Inferior parietal cortex (tissue), 1 donor: ENCODE data around the gene AUTS2.

ENCODE experiments used
- DNase-seq: peaks from one replicate; pipeline ENCODE4 v3.0.0-alpha.2; 2016; ENCODE audit errors: extremely low spot score

The AUTS2 gene

GRCh38 chr7:70657571-70657970 lies 1059.3 kb downstream of the AUTS2 start:
- DNase-seq = no peak

GRCh38 chr7:70657989-70658632 lies 1059.8 kb downstream of the AUTS2 start:
- no peak for DNase-seq

GRCh38 chr7:70659263-70659662 lies 1061.0 kb downstream of the AUTS2 start:
- DNase-seq = no peak

GRCh38 chr7:70660154-70660818 lies 1062.0 kb downstream of the AUTS2 start:
- DNase-seq = no peak

- no peak for DNase-seq
Measured at GRCh38 chr7:70660819-70661191, 1062.5 kb downstream of the AUTS2 start.

- DNase-seq = no peak
Measured at GRCh38 chr7:70663680-70664079, 1065.4 kb downstream of the AUTS2 start.

DNA sequence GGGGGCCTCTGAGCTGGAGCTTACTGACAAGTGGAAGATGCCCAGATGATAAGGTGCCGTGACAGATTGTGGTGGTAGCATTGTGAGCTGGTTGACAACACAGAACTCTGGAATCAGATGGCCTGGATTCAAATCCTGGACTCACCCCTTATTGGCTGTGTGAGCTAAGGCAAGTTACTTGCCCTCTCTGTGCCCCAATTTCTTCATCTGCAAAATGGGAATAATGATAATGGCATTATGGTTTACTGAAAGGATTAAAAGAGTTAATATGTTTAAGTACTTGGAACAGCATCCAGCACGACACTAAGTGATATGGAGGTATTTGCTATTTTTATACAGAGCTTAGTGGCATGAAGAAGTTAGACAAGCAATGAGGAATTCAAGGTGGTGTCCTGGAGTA lies 1067.7 kb downstream of the AUTS2 start:
- no peak for DNase-seq

GRCh38 chr7:70667406-70667805 lies 1069.1 kb downstream of the AUTS2 start:
- no peak for DNase-seq

GRCh38 chr7:70668606-70669358 lies 1070.5 kb downstream of the AUTS2 start:
- no peak for DNase-seq

DNA sequence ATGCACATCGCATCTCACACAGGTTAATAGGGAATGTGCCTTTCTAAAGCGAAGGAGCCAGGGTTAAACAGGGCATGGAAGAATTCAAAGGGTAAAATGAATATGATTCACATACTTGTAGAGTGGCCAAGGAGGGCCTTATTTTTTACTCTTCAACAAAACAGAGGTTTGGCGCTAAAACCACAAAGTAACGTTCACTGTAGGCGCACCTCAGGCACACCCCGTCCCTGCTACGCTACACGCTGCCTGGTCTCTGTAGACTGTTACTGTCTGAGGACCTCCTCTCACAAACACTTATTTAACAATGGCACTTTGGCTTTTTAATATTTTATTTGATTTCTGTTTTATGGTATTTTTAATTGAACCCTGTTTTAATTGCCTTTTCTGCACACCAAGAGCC lies 1071.6 kb downstream of the AUTS2 start:
- no peak for DNase-seq

GRCh38 chr7:70670288-70670687 lies 1072.0 kb downstream of the AUTS2 start:
- no peak for DNase-seq

GRCh38 chr7:70673778-70674570 lies 1075.7 kb downstream of the AUTS2 start:
- no peak for DNase-seq

DNA sequence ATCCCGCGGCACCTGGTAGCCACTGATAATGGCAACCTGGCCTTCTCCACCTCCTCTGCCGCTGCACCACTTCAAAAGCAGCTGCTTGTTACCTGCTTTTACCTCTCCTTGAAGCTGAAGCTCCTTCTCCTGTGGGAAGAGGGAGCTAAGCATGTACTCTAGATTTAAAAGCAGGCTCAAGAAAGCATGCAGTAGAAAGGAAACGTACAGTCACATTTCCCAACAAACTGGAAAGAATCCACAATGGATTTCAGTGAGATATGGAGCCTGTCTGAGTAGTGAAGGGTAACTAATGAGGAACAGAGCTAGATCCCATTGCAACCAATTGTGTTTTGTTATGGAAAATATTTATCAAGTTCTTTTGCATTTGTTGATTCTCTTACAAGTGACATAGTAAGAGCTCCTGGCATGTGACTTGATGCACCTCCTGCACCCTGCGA lies 1076.3 kb downstream of the AUTS2 start:
- DNase-seq = no peak

GRCh38 chr7:70676243-70676642 lies 1078.0 kb downstream of the AUTS2 start:
- no peak for DNase-seq

DNA sequence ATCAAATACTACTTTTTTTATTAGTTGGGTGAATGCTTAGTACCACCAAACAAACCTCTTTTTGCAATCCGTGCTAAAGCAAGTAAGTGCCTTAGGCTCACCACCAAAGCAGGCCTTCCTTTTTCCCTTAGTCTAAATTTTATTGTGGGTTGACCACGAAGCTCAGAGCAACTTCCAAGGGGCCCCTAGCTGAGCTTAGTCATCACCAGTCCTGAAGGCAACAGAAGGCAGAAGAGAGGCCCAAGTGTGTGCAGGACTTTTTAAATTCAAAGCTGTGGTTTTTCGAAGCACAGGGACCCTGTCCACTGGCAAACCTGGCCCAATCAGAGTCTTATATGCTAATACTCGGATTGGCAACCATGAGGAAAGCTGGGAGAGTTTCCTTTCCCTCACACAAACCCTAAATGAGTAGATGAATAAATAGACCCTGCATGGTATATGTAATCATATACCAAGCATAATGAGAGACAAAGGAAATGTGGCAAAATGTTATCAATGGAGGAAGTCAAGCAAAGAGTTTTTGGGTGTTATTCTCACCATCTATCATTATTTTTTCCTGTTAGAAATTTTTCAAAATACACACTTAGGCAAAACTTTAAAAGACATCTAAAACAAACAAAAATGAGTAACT lies 1080.5 kb downstream of the AUTS2 start:
- no peak for DNase-seq

- DNase-seq = no peak
Measured at GRCh38 chr7:70679661-70680060, 1081.4 kb downstream of the AUTS2 start.

GRCh38 chr7:70680306-70680705 lies 1082.0 kb downstream of the AUTS2 start:
- DNase-seq = no peak

GRCh38 chr7:70680743-70681468 lies 1082.6 kb downstream of the AUTS2 start:
- no peak for DNase-seq

DNA sequence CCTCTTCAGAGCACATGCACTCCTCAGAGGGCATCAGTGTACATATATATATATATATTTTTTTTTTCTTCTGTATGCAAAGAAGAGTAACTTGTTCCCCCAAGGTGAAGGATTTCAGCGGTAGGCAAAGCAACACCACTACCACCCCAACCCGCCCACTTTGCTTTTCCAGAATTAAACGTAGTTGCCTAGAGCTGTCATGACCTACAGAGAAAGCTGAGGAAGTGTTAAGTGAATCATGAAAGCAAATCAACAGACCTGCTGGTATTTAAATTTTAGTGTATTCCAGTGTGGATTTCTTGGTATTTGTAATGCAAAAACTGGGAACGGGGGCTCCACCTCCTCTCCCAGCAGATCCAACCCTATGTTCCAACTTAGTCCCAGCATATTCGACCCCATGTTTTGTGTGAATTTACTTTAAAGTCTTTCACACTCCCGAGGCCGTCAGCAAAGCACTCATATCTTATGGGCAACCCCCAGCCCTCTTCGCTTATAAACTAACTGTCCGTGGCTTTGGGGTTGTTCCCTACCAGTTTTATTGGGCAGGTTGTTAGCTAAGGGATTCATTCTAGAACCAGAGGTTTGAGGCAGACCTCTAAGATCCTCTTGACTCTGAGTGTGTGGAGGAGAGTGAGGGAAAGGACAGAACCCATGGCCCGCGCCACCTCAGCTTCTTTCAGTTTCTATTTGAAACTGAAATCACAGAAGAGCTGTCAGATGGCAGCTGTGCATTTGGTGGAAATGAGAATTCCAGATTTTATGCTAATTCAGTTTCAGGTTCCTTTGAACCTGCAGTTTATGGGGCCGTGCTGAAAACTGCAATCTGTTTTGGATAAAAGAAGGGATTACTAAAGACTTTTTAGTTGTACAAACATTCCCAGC lies 1083.4 kb downstream of the AUTS2 start:
- no peak for DNase-seq

DNA sequence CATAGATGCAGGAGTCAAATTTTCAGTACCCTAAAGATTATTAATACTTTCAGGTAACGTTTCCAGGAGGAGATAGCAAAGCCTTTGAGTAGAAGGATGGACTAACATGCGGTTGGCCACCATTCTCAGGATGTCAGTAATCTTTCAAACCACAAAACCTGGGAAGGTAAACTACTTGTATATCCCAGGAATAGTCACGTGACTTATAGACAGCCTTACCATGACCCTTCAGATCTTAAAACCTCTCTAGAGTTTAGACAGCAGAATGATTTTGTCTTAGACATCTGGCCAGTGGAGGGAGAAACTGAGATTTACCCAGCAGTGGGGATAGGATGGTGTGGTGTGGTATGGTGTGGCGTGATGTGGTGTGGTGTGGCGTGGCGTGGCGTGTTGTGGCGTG lies 1085.9 kb downstream of the AUTS2 start:
- no peak for DNase-seq
